Mucosa of descending colon (tissue), 3 donors: ENCODE results near the gene DCK. TPM values are rescaled to one million over a fixed set of nuclear protein-coding genes. Genes with fewer than 3 reads are reported as not detected.
A peak's percentile ranks its signal among the peaks of the same experiment; 100 is the strongest.
"Not testable (repeated sequence)": the region's sequence is repeated elsewhere in the genome, so short reads cannot be mapped to it uniquely, and the experiment has no call there.

Experiments used
- ATAC-seq: fragments of 200-7000 bp; cut with Tn5 transposase; one replicate; pipeline ENCODE4 v1.9.1; 2020; ENCODE audit warnings: mild to moderate bottlenecking, moderate library complexity
- DNase-seq, 3 donors: peaks; one replicate each; pipeline ENCODE4 v3.0.0-alpha.2; 2020
- H3K36me3 ChIP-seq: fragments of 200-600 bp; one replicate; pipeline ENCODE4 v1.8.0; 2021; ENCODE audit warnings: low read depth, mild to moderate bottlenecking
- H3K4me1 ChIP-seq: fragments of 200-600 bp; one replicate; pipeline ENCODE4 v1.8.0; 2021; ENCODE audit warnings: low read depth, mild to moderate bottlenecking
- H3K4me3 ChIP-seq: fragments of 200-600 bp; one replicate; pipeline ENCODE4 v1.8.0; 2021; ENCODE audit warnings: mild to moderate bottlenecking
- H3K9me3 ChIP-seq: fragments of 200-600 bp; one replicate; pipeline ENCODE4 v1.8.0; 2021; ENCODE audit warnings: mild to moderate bottlenecking
- intact Hi-C, 2 donors: fragments of 100-400 bp; cut with DNase I in 1 of 2; cut with micrococcal nuclease in 1 of 2; formaldehyde crosslinking; loops; one replicate each; pipeline versions ENCODE4 v1.11.0 to v1.11.1; 2022; cut with DNase I, micrococcal nuclease
- total RNA-seq, 3 donors: library from RNA; stranded (reverse); fragmentation: NEBNext Ultra II Directional in 2 of 3; extraction: Animal tissue kit (Norgen Biotek cat#: 25700) in 2 of 3; gene quantifications; one replicate each; pipeline versions ENCODE4 v1.2.1 to v1.2.4, GENCODE V29; 2021 to 2023
- TF ChIP-seq, protein P1 (sequence below): fragments of 200-600 bp; IDR thresholded peaks from one replicate; pipeline ENCODE4 v1.8.0; 2022; ENCODE audit warnings: antibody characterized with exemption, mild to moderate bottlenecking
- donor health status: DM: no; HTN: no; CAD: no; lungs with moderate emphysema.
- donor health status: DM: no; HTN: no; CAD: no.
- donor health status: DM: no; HTN: yes; CAD: no.

Gene DCK
- total RNA-seq, 3 donors from 2014 or later: 9.5 to 16.9 (median 11.1) TPM

DNA sequence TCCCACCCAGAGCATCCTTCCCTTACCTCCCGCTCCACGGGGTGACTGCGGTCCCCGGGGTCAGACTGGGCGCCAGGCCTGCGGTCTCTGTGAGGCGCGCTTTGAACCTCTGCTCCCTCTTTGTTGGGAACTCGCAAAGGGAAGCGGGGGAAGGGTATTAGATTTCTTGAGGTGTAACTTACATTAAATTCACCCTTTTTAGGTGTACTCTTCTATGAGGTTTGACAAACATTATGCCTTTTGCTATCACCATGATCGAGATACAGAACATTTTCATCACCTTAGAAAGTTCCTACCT is 569 bp downstream of the DCK start:
- intact Hi-C loops: loop anchor here in 1 of 2 donors (10.0 kb wide), 1 partner anchor 169 kb away; no protein-coding TSS in a partner anchor
- TF ChIP-seq, protein P1, sequence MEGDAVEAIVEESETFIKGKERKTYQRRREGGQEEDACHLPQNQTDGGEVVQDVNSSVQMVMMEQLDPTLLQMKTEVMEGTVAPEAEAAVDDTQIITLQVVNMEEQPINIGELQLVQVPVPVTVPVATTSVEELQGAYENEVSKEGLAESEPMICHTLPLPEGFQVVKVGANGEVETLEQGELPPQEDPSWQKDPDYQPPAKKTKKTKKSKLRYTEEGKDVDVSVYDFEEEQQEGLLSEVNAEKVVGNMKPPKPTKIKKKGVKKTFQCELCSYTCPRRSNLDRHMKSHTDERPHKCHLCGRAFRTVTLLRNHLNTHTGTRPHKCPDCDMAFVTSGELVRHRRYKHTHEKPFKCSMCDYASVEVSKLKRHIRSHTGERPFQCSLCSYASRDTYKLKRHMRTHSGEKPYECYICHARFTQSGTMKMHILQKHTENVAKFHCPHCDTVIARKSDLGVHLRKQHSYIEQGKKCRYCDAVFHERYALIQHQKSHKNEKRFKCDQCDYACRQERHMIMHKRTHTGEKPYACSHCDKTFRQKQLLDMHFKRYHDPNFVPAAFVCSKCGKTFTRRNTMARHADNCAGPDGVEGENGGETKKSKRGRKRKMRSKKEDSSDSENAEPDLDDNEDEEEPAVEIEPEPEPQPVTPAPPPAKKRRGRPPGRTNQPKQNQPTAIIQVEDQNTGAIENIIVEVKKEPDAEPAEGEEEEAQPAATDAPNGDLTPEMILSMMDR: no peak
- Histone ChIP-seq H3K4me1 (peaks cover 12% of the 10 kb centered on the region), H3K36me3 (no peaks in the 10 kb centered on the region), H3K9me3 (no peaks in the 10 kb centered on the region), H3K4me3 (peak overlapping the region; percentile 72)
- no peak for ATAC-seq
- DNase-seq: no peak

- no peak for ATAC-seq
Observed at GRCh38 chr4:70994387-70995099, 1.1 kb downstream of the DCK start.

GRCh38 chr4:70996018-70996360 is 2.5 kb downstream of the DCK start:
- intact Hi-C loops: loop anchor here in 1 of 2 donors (10.0 kb wide), 1 partner anchor 171 kb away; no protein-coding TSS in a partner anchor
- TF ChIP-seq, protein P1: no peak
- Histone ChIP-seq H3K4me1 (peaks cover 12% of the 10 kb centered on the region), H3K4me3 (no peak overlapping the region), H3K36me3 (no peaks in the 10 kb centered on the region), H3K9me3 (no peaks in the 10 kb centered on the region)
- ATAC-seq: no peak
- DNase-seq: no peak

More at GRCh38 chr4:70994387-70995099, 1.1 kb downstream of the DCK start:
- DNase-seq: no peak
- Histone ChIP-seq H3K4me1 (peaks cover 12% of the 10 kb centered on the region), H3K4me3 (no peak overlapping the region), H3K36me3 (no peaks in the 10 kb centered on the region), H3K9me3 (no peaks in the 10 kb centered on the region)
- intact Hi-C loops: loop anchor here in 1 of 2 donors (10.0 kb wide), 1 partner anchor 170 kb away; no protein-coding TSS in a partner anchor
- TF ChIP-seq, protein P1: no peak

DNA sequence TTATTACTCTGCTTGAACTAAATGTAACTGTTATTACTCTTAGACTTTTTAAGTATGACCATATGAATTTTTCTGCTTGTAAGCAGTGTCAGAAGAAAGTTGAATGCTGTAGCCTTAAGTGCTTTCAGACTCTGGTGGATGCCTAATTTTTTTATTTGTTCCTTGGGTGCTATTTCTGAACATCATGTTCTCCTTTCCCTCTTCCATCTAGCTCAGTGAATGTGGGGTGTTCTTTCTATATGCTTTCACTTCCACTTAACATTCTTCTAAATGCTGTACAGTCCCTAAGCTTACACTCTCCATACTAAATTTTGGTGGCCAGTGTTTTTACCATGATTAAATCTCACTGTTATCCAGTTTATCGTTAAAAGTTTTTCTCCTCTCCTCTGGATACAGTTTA is 3.6 kb downstream of the DCK start:
- TF ChIP-seq, protein P1: no peak

GRCh38 chr4:70997546-70997945 is 4.1 kb downstream of the DCK start:
- DNase-seq (no peak), ATAC-seq (no peak)
- TF ChIP-seq, protein P1: no peak
- no peaks in the 10 kb centered on the region for H3K9me3 ChIP-seq
- H3K36me3 ChIP-seq: no peaks in the 10 kb centered on the region
- H3K4me1 ChIP-seq: peaks cover 9% of the 10 kb centered on the region
- intact Hi-C loops: loop anchor here in 1 of 2 donors (10.0 kb wide), 1 partner anchor 173 kb away; no protein-coding TSS in a partner anchor
- H3K4me3 ChIP-seq: no peak overlapping the region

More for the DNA sequence above, 3.6 kb downstream of the DCK start:
- Histone ChIP-seq H3K36me3 (no peaks in the 10 kb centered on the region), H3K4me3 (no peak overlapping the region), H3K4me1 (peaks cover 12% of the 10 kb centered on the region), H3K9me3 (no peaks in the 10 kb centered on the region)
- intact Hi-C loops: loop anchor here in 1 of 2 donors (10.0 kb wide), 1 partner anchor 172 kb away; no protein-coding TSS in a partner anchor
- no peak for ATAC-seq
- DNase-seq: no peak

DNA sequence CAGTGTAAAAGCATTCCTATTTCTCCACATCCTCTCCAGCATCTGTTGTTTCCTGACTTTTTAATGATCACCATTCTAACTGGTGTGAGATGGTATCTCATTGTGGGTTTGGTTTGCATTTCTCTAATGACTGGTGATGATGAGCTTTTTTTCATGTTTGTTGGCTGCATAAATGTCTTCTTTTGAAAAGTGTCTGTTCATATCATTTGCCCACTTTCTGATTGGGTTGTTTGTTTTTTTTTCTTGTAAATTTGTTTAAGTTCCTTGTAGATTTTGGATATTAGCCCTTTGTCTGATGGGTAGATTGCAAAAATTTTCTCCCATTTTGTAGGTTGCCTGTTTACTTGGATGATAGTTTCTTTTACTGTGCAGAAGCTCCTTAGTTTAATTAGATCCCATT is 6.2 kb downstream of the DCK start:
- H3K9me3 ChIP-seq, H3K4me3 ChIP-seq, ATAC-seq, H3K36me3 ChIP-seq, H3K4me1 ChIP-seq, DNase-seq: not testable (repeated sequence)
- intact Hi-C loops: loop anchor here in 1 of 2 donors (10.0 kb wide), 1 partner anchor 175 kb away; no protein-coding TSS in a partner anchor

- intact Hi-C loops, DNase-seq, H3K36me3 ChIP-seq, H3K9me3 ChIP-seq, H3K4me3 ChIP-seq, H3K4me1 ChIP-seq, ATAC-seq: not testable (repeated sequence)
Observed at GRCh38 chr4:71001363-71001762, 7.9 kb downstream of the DCK start.
